ENCODE results near the gene ADGRV1. TPM values are rescaled to one million over a fixed set of nuclear protein-coding genes. Genes with fewer than 3 reads are reported as not detected.
"Not testable (repeated sequence)": the region's sequence is repeated elsewhere in the genome, so short reads cannot be mapped to it uniquely, and the experiment has no call there.

The ADGRV1 gene
- total RNA-seq, 4 donors from 2014 or later = 6.0 to 37.0 (median 10.6) TPM

- 87 to 88% methylated on average over 3 of the region's 3 CpGs for WGBS, 2 donors (ENCODE audit: low coverage in 1 of 2)
- H3K9me3 ChIP-seq; intact Hi-C loops (cut with DNase I; ENCODE audit: low total_unique reads); DNase-seq; H3K4me1 ChIP-seq; in situ Hi-C loops (cut with MboI; ENCODE audit: low pct_ligation_motif_present in 1 of 4, low pct_unique_long_range_greater_than_20kb in 1 of 4, low sequenced_read_pairs in 3 of 4); H3K27ac ChIP-seq; H3K36me3 ChIP-seq; H3K4me3 ChIP-seq; H3K27me3 ChIP-seq: not testable (repeated sequence)
These were observed 241.9 kb downstream of the ADGRV1 start for GRCh38 chr5:90800515-90800914.

- TF ChIP-seq EP300 (IDR thresholded peaks at IDR 0.05; ENCODE audit: low read depth) = no peak
- peak; percentile 42 to 71 (median 58) for TF ChIP-seq CTCF (IDR thresholded peaks at IDR 0.05)
- H3K4me3 ChIP-seq = no peak overlapping the region
- no peaks in the 10 kb centered on the region for H3K36me3 ChIP-seq
- H3K27me3 ChIP-seq = no peaks in the 10 kb centered on the region
- DNase-seq = peak; percentile 21
- 38% methylated on average over 6 of the region's 6 CpGs for WGBS, 2 donors (ENCODE audit: low coverage in 1 of 2)
- no peaks in the 10 kb centered on the region for H3K9me3 ChIP-seq
- no peaks in the 10 kb centered on the region for H3K4me1 ChIP-seq
- intact Hi-C loops (cut with DNase I; ENCODE audit: low total_unique reads) (no loop called here), in situ Hi-C loops (cut with MboI; ENCODE audit: low pct_ligation_motif_present in 1 of 4, low pct_unique_long_range_greater_than_20kb in 1 of 4, low sequenced_read_pairs in 3 of 4) (no loop called here)
- H3K27ac ChIP-seq = no peak overlapping the region
These were observed 244.1 kb downstream of the ADGRV1 start for GRCh38 chr5:90802474-90803317.

GRCh38 chr5:90803381-90803780 is 244.8 kb downstream of the ADGRV1 start:
- in situ Hi-C loops (cut with MboI; ENCODE audit: low pct_ligation_motif_present in 1 of 4, low pct_unique_long_range_greater_than_20kb in 1 of 4, low sequenced_read_pairs in 3 of 4) = no loop called here

GRCh38 chr5:90803876-90804275 is 245.3 kb downstream of the ADGRV1 start:
- in situ Hi-C loops (cut with MboI; ENCODE audit: low pct_ligation_motif_present in 1 of 4, low pct_unique_long_range_greater_than_20kb in 1 of 4, low sequenced_read_pairs in 3 of 4) (no loop called here), intact Hi-C loops (cut with DNase I; ENCODE audit: low total_unique reads) (no loop called here)
- H3K4me3 ChIP-seq = no peak overlapping the region
- 50 to 61% methylated on average over 1 to 2 of the region's 2 CpGs for WGBS, 2 donors (ENCODE audit: low coverage in 1 of 2)
- DNase-seq = no peak
- H3K9me3 ChIP-seq = no peaks in the 10 kb centered on the region
- H3K27me3 ChIP-seq = no peaks in the 10 kb centered on the region
- no peak overlapping the region for H3K27ac ChIP-seq
- TF ChIP-seq POLR2AphosphoS5 (IDR thresholded peaks at IDR 0.05) = no peak
- no peak for TF ChIP-seq POLR2A (IDR thresholded peaks at IDR 0.05)
- H3K4me1 ChIP-seq = no peaks in the 10 kb centered on the region
- no peaks in the 10 kb centered on the region for H3K36me3 ChIP-seq

More at GRCh38 chr5:90803381-90803780, 244.8 kb downstream of the ADGRV1 start:
- Histone ChIP-seq H3K4me3 (no peak overlapping the region), H3K36me3 (no peaks in the 10 kb centered on the region), H3K9me3 (no peaks in the 10 kb centered on the region), H3K27ac (no peak overlapping the region), H3K27me3 (no peaks in the 10 kb centered on the region), H3K4me1 (no peaks in the 10 kb centered on the region)
- TF ChIP-seq EP300 (IDR thresholded peaks at IDR 0.05; ENCODE audit: low read depth) (no peak), POLR2A (IDR thresholded peaks at IDR 0.05) (no peak), POLR2AphosphoS5 (IDR thresholded peaks at IDR 0.05) (no peak), CTCF (IDR thresholded peaks at IDR 0.05) (no peak)
- intact Hi-C loops (cut with DNase I; ENCODE audit: low total_unique reads) = no loop called here
- WGBS, 2 donors (ENCODE audit: low coverage in 1 of 2) = 66 to 80% methylated on average over 2 to 4 of the region's 4 CpGs
- no peak for DNase-seq

GRCh38 chr5:90807496-90807895 is 248.9 kb downstream of the ADGRV1 start:
- intact Hi-C loops (cut with DNase I; ENCODE audit: low total_unique reads) (no loop called here), in situ Hi-C loops (cut with MboI; ENCODE audit: low pct_ligation_motif_present in 1 of 4, low pct_unique_long_range_greater_than_20kb in 1 of 4, low sequenced_read_pairs in 3 of 4) (no loop called here)
- H3K36me3 ChIP-seq = no peaks in the 10 kb centered on the region
- no peaks in the 10 kb centered on the region for H3K9me3 ChIP-seq
- H3K27me3 ChIP-seq = no peaks in the 10 kb centered on the region
- no peak overlapping the region for H3K27ac ChIP-seq
- TF ChIP-seq CTCF (IDR thresholded peaks at IDR 0.05) = no peak
- TF ChIP-seq EP300 (IDR thresholded peaks at IDR 0.05; ENCODE audit: low read depth) = no peak
- TF ChIP-seq POLR2A (IDR thresholded peaks at IDR 0.05) = no peak
- no peak for TF ChIP-seq POLR2AphosphoS5 (IDR thresholded peaks at IDR 0.05)
- H3K4me3 ChIP-seq = no peak overlapping the region
- WGBS, 2 donors (ENCODE audit: low coverage in 1 of 2) = 78 to 79% methylated on average over 3 to 6 of the region's 6 CpGs
- no peaks in the 10 kb centered on the region for H3K4me1 ChIP-seq
- DNase-seq = no peak
